ENCODE results near the gene TBC1D22A.

GRCh38 chr22:47059076-47059475, 296.6 kb downstream of the TBC1D22A start:
- TF ChIP-seq CTCF (IDR thresholded peaks at IDR 0.05; ENCODE audit: extremely low read depth in 1 of 2, insufficient read depth in 1 of 2, low read depth in 1 of 2, low read length in 2 of 2) (no peak), EZH2 (IDR thresholded peaks at IDR 0.05; ENCODE audit: borderline replicate concordance, low read depth, low read length, severe bottlenecking) (no peak), FOS (IDR thresholded peaks at IDR 0.05; ENCODE audit: borderline replicate concordance, insufficient read depth, low read length) (no peak), MYC (IDR thresholded peaks at IDR 0.05; ENCODE audit: low read depth, low read length) (no peak), POLR2A (IDR thresholded peaks at IDR 0.05; ENCODE audit: low read depth, low read length) (no peak)
